ENCODE results near the gene ZNF668.

- TF ChIP-seq POLR2A (IDR thresholded peaks at IDR 0.05) (no peak), CTCF (IDR thresholded peaks at IDR 0.05) (no peak)
These were observed 16.5 kb upstream of the ZNF668 start for GRCh38 chr16:31090540-31090939.
